Heart right ventricle (tissue), 16 donors: ENCODE results near the gene RAB6A. TPM values are rescaled to one million over a fixed set of nuclear protein-coding genes. Genes with fewer than 3 reads are reported as not detected.
"Not testable (repeated sequence)": the region's sequence is repeated elsewhere in the genome, so short reads cannot be mapped to it uniquely, and the experiment has no call there.

Experiments used
- ATAC-seq, 8 donors: fragments of 200-7000 bp; cut with Tn5 transposase; one replicate each; pipeline ENCODE4 v1.9.1; 2020; ENCODE audit warnings: mild to moderate bottlenecking in 8 of 8, moderate library complexity in 8 of 8, moderate number of reproducible peaks in 1 of 8
- DNase-seq, 2 donors: peaks; one replicate each; pipeline ENCODE4 v3.0.0-alpha.2; 2020
- H3K27ac ChIP-seq, 10 donors: fragments of 200-600 bp; sonication (generic) in 2 of 10; one replicate each; pipeline versions ENCODE4 v1.5.0 to v1.8.0; 2020 to 2022; ENCODE audit warnings: mild to moderate bottlenecking in 3 of 10
- H3K27me3 ChIP-seq, 7 donors: fragments of 200-600 bp; one replicate each; pipeline ENCODE4 v1.8.0; 2021 to 2022; ENCODE audit warnings: mild to moderate bottlenecking in 2 of 7
- H3K36me3 ChIP-seq, 9 donors: fragments of 200-600 bp; sonication (generic) in 1 of 9; one replicate each; pipeline versions ENCODE4 v1.5.0 to v1.8.0; 2020 to 2022; ENCODE audit warnings: mild to moderate bottlenecking in 2 of 9
- H3K4me1 ChIP-seq, 9 donors: fragments of 200-600 bp; sonication (generic) in 1 of 9; one replicate each; pipeline versions ENCODE4 v1.5.0 to v1.8.0; 2020 to 2022; ENCODE audit warnings: mild to moderate bottlenecking in 4 of 9
- H3K4me3 ChIP-seq, 10 donors: fragments of 200-600 bp; sonication (generic) in 2 of 10; one replicate each; pipeline versions ENCODE4 v1.5.0 to v1.8.0; 2020 to 2022; ENCODE audit warnings: mild to moderate bottlenecking in 7 of 10, moderate library complexity in 2 of 10
- H3K9me3 ChIP-seq, 11 donors: fragments of 200-600 bp in 10 of 11; sonication (generic) in 2 of 11; one replicate each; pipeline versions ENCODE4 v1.5.0 to v1.8.0; 2013 to 2022; ENCODE audit warnings: mild to moderate bottlenecking in 2 of 11, control low read depth in 1 of 11, moderate library complexity in 1 of 11
- WGBS, 2 donors: extraction: QIAGEN DNeasy Blood & Tissue Kit; methylation state at CpG; one replicate each; pipeline ENCODE4 v1.1.7; 2013; ENCODE audit warnings: inconsistent platforms in 1 of 2; 5-methylcytosine and 5-hydroxymethylcytosine counted together
- intact Hi-C, 10 donors: fragments of 100-400 bp; cut with DNase I; formaldehyde crosslinking; loops; one replicate each; pipeline versions ENCODE4 v1.11.1 to v1.14.2; 2022
- polyA plus RNA-seq, 2 donors: library from polyadenylated mRNA; stranded (reverse); fragments of 200-250 nt; gene quantifications; one replicate each; pipeline ENCODE4 v1.2.3, GENCODE V29; 2013
- total RNA-seq, 10 donors: library from RNA; stranded (reverse); fragmentation: NEBNext Ultra II Directional in 3 of 10; extraction: Animal tissue kit (Norgen Biotek cat#: 25700) in 3 of 10; gene quantifications; one replicate each; pipeline versions ENCODE4 v1.2.1 to v1.2.4, GENCODE V29; 2021 to 2023
- TF ChIP-seq, protein P1 (sequence below), 9 donors: fragments of 200-600 bp; sonication (generic) in 2 of 9; IDR thresholded peaks; one replicate each; pipeline versions ENCODE4 v1.5.0 to v1.8.0; 2021 to 2022; ENCODE audit warnings: antibody characterized with exemption in 9 of 9, mild to moderate bottlenecking in 5 of 9, moderate library complexity in 1 of 9
- donor health status: Arrhythmogenic right ventricular cardiomyopathy.
- donor health status: ischemic (EF 13 %, LVEDD 7.1; RV severe dilation, severe dysfunction).
- donor health status: healthy with polysubstance abuse.
- donor health status: DM: no; HTN: yes; CAD: no.
- donor health status: DM: no; HTN: no; CAD: no.
- donor health status: ischemic (EF 25% LVEDD 6.9; RV normal size, moderate dysfunction).
- donor health status: ischemic (EF 25% LVEDD 5.7; RV mildly dilated, moderate dysfunction).
- donor health status: healthy.
- donor health status: DM: yes; HTN: yes; CAD: no.
- donor health status: Ischemic cardiomyopathy.
- donor health status: ischemic (EF 35%, LVEDD 5.7; RV mildly dilated, moderate dysfunction).
- donor health status: nonischemic (EF 11% LVEDD 7.7; RV severe dilation, severe dysfunction).
- donor health status: DM: yes; HTN: yes; CAD: no.
- donor health status: PGD.
- donor health status: ischemic (EF 29% LVEDD 5.4; RV normal size, mild dysfunction).
- donor health status: nonischemic (EF 23%, LVEDD 6.1; RV moderate dilation, normal function).

Gene RAB6A
- total and polyA plus RNA-seq, 12 donors = 39.1 to 137 (median 114) TPM

- Histone ChIP-seq H3K4me3 (peak overlapping the region; percentile 1 to 65 (median 56)), H3K27ac (peak overlapping the region; percentile 59 to 97 (median 92)), H3K9me3 (no peaks in the 10 kb centered on the region), H3K36me3 (no peaks in the 10 kb centered on the region), H3K4me1 (peaks cover 0 to 12% (median 4%) of the 10 kb centered on the region in 9 donors), H3K27me3 (no peaks in the 10 kb centered on the region)
- peak; percentile 100 for ATAC-seq
- DNase-seq = peak; percentile 98 to 99
- TF ChIP-seq, protein P1, sequence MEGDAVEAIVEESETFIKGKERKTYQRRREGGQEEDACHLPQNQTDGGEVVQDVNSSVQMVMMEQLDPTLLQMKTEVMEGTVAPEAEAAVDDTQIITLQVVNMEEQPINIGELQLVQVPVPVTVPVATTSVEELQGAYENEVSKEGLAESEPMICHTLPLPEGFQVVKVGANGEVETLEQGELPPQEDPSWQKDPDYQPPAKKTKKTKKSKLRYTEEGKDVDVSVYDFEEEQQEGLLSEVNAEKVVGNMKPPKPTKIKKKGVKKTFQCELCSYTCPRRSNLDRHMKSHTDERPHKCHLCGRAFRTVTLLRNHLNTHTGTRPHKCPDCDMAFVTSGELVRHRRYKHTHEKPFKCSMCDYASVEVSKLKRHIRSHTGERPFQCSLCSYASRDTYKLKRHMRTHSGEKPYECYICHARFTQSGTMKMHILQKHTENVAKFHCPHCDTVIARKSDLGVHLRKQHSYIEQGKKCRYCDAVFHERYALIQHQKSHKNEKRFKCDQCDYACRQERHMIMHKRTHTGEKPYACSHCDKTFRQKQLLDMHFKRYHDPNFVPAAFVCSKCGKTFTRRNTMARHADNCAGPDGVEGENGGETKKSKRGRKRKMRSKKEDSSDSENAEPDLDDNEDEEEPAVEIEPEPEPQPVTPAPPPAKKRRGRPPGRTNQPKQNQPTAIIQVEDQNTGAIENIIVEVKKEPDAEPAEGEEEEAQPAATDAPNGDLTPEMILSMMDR (IDR thresholded peaks at IDR 0.05) = no peak
- WGBS, 2 donors = 0 to 1% methylated on average over 30 of the region's 30 CpGs
- intact Hi-C loops = loop anchor here in 7 of 10 donors (1.0 to 2.0 kb wide), 2 partner anchors 18 kb away; partner anchors contain the start of gene RAB6A (in 7 of the 7)
Measured at GRCh38 chr11:73779084-73779902, 18.4 kb upstream of the RAB6A start.

DNA sequence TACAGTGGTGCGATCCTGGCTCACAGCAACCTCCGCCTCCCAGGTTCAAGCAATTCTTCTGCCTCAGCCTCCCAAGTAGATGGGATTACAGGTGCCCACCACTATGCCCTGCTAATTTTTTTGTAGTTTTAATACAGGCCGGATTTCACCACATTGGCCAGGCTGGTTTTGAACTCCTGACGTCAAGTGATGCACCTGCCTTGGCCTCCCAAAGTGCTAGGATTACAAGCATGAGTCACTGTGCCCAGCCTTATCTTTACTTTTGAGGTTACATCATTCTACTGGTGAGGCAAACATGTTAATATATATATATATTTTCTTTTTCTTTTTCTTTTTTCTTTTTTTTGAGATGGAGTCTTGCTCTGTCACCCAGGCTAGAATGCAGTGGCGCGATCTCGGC is 9.9 kb upstream of the RAB6A start:
- 93 to 95% methylated on average over 7 of the region's 7 CpGs for WGBS, 2 donors
- intact Hi-C loops, H3K27me3 ChIP-seq, H3K4me1 ChIP-seq, H3K27ac ChIP-seq, H3K36me3 ChIP-seq, H3K9me3 ChIP-seq, H3K4me3 ChIP-seq, ATAC-seq, DNase-seq: not testable (repeated sequence)

DNA sequence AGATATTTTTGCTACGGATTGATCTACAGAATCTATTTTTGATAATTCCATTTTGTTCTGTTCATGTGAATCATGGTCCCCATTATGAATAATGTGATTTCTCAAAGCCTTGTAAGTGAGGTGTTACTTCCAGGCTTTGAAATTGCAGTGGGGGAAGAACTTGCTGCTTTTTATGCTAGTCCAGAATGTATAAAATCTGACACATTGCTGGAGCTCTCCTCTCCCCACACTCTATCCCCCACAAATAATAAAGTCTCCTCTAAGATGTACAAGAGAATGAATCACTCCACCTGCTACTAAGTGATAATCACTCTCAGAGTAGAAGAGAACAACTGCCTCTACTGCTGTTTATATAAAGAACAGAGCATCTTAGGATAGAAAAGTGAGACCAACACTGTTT is 5.9 kb upstream of the RAB6A start:
- ATAC-seq = no peak
- DNase-seq = no peak
- H3K4me1 ChIP-seq = no peaks in the 10 kb centered on the region
- peaks cover 0 to 5% (median 0%) of the 10 kb centered on the region in 7 donors for H3K27me3 ChIP-seq
- TF ChIP-seq, protein P1 (IDR thresholded peaks at IDR 0.05) = no peak
- no peak overlapping the region for H3K27ac ChIP-seq
- 88 to 91% methylated on average over 1 of the region's 1 CpG for WGBS, 2 donors
- no peaks in the 10 kb centered on the region for H3K9me3 ChIP-seq
- no peak overlapping the region for H3K4me3 ChIP-seq
- intact Hi-C loops = no loop called here
- H3K36me3 ChIP-seq = no peaks in the 10 kb centered on the region

GRCh38 chr11:73762732-73763131 is 1.9 kb upstream of the RAB6A start:
- DNase-seq (no peak), ATAC-seq (no peak)
- peaks cover 0 to 5% (median 0%) of the 10 kb centered on the region in 7 donors for H3K27me3 ChIP-seq
- intact Hi-C loops = no loop called here
- H3K27ac ChIP-seq = no peak overlapping the region
- no peaks in the 10 kb centered on the region for H3K9me3 ChIP-seq
- peaks cover 3 to 27% (median 20%) of the 10 kb centered on the region in 9 donors for H3K4me1 ChIP-seq
- no peak overlapping the region for H3K4me3 ChIP-seq
- no peaks in the 10 kb centered on the region for H3K36me3 ChIP-seq
- TF ChIP-seq, protein P1 (IDR thresholded peaks at IDR 0.05) = no peak
